ENCODE data around the gene RALGPS1.

DNA sequence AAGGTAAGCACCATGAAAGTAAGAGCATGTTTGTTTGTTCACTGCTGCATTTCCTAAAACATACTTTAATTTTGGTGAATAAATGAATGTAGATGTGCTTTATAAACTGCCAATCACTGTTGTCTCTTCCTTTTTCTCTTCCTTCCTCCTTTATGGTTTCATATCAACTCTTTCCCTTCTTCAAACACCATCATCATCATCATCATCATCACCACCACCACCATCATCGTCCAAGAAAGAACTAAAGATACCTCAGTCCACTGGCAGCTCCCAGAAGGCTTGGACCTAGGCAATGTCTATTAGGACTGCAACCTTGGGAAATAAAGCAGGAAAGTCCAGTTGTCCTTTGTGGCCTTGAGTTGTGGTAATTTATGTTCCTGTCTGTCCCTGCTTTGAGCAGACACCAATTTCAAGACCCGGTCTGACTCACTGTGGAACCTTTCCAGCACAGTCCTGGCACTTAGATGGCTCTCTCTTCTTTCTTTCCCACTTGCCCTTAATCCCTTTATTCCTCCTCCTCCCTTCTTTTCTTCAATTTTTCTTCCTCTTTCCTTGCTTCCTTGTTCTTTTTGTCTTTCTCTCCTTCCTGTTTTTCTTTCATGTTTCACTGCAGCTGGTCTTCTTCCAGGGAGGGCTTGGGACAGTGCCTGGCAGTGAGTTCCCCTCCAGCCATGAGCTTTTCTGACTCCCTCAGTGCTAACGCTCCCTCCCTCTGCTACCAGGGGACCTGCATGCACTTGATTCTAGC, 108.5 kb downstream of the RALGPS1 start:
- TF ChIP-seq, protein P1, sequence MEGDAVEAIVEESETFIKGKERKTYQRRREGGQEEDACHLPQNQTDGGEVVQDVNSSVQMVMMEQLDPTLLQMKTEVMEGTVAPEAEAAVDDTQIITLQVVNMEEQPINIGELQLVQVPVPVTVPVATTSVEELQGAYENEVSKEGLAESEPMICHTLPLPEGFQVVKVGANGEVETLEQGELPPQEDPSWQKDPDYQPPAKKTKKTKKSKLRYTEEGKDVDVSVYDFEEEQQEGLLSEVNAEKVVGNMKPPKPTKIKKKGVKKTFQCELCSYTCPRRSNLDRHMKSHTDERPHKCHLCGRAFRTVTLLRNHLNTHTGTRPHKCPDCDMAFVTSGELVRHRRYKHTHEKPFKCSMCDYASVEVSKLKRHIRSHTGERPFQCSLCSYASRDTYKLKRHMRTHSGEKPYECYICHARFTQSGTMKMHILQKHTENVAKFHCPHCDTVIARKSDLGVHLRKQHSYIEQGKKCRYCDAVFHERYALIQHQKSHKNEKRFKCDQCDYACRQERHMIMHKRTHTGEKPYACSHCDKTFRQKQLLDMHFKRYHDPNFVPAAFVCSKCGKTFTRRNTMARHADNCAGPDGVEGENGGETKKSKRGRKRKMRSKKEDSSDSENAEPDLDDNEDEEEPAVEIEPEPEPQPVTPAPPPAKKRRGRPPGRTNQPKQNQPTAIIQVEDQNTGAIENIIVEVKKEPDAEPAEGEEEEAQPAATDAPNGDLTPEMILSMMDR (IDR thresholded peaks at IDR 0.05), result no peak
- no peak for TF ChIP-seq POLR2A (IDR thresholded peaks at IDR 0.05)
